Measurements from ENCODE around the gene KIF20B. TPM values are rescaled to one million over a fixed set of nuclear protein-coding genes. Genes with fewer than 3 reads are reported as not detected.
"Not testable (repeated sequence)": the region's sequence is repeated elsewhere in the genome, so short reads cannot be mapped to it uniquely, and the experiment has no call there.

The KIF20B gene
- total RNA-seq, 1 donor: 23.4 TPM

DNA sequence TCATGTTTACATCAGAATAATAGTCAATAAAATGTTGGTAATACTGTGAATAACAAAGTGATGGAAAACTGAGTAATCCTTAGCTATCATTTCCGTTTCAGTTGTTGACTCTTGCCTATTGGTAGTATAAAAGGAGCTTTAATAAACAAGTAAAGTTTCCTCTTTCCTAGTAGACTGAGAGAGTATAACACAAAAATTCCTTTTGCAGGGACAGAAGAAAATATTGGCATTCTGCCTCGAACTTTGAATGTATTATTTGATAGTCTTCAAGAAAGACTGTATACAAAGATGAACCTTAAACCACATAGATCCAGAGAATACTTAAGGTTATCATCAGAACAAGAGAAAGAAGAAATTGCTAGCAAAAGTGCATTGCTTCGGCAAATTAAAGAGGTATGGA, 9.4 kb downstream of the KIF20B start:
- no peaks in the 10 kb centered on the region for H3K27me3 ChIP-seq (ENCODE audit: insufficient read depth, low read length)
- H3K9me3 ChIP-seq (ENCODE audit: low read depth, low read length): no peaks in the 10 kb centered on the region
- H3K4me1 ChIP-seq (ENCODE audit: insufficient read depth, low read length): peaks cover 10% of the 10 kb centered on the region
- no peak overlapping the region for H3K4me3 ChIP-seq (ENCODE audit: low read length)

DNA sequence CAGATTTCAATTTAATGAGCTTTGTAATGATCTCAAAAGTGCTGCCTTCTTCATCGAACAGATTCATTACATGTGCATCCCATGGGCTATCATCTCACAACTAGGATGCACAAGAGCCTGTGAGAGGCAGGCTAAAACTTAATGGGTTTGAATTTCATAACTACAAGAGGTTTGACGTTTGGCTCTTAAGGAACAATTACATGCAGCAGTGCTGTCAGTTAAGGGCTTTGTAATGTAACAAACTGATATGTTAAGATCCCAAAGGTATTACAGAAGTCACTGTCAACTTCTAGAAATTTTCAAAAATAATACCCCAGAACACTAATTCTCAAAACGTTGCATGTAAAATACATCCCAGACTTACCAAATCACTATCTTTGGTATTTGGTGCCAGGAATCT, 33.2 kb downstream of the KIF20B start:
- Histone ChIP-seq H3K9me3 (ENCODE audit: low read depth, low read length) (no peaks in the 10 kb centered on the region), H3K4me3 (ENCODE audit: low read length) (no peak overlapping the region), H3K4me1 (ENCODE audit: insufficient read depth, low read length) (no peaks in the 10 kb centered on the region), H3K27me3 (ENCODE audit: insufficient read depth, low read length) (no peaks in the 10 kb centered on the region)

DNA sequence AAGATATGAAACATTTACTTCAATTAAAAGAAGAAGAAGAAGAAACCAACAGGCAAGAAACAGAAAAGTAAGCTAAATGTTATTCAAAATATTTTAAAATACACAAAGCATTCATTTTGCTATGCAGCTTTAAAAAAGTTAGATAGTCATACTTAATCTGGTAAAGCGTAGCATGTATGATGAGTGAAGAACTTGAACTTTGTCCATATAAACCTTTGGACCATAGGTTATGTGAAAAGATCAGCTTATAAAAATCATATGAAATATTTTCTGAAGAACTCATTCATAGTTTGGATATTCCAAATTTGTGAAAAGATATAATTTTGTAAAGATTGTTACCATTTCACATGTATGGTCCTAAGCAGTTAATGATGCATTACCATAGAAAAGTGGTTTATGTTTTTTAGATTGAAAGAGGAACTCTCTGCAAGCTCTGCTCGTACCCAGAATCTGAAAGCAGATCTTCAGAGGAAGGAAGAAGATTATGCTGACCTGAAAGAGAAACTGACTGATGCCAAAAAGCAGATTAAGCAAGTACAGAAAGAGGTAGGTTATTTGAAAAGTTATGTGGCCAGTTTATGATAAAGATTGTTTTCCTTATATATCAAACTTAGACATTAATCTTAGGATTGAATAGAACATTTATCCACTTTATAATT, 37.3 kb downstream of the KIF20B start:
- Histone ChIP-seq H3K27me3 (ENCODE audit: insufficient read depth, low read length) (no peaks in the 10 kb centered on the region), H3K4me1 (ENCODE audit: insufficient read depth, low read length) (no peaks in the 10 kb centered on the region), H3K4me3 (ENCODE audit: low read length) (no peak overlapping the region), H3K9me3 (ENCODE audit: low read depth, low read length) (no peaks in the 10 kb centered on the region)

DNA sequence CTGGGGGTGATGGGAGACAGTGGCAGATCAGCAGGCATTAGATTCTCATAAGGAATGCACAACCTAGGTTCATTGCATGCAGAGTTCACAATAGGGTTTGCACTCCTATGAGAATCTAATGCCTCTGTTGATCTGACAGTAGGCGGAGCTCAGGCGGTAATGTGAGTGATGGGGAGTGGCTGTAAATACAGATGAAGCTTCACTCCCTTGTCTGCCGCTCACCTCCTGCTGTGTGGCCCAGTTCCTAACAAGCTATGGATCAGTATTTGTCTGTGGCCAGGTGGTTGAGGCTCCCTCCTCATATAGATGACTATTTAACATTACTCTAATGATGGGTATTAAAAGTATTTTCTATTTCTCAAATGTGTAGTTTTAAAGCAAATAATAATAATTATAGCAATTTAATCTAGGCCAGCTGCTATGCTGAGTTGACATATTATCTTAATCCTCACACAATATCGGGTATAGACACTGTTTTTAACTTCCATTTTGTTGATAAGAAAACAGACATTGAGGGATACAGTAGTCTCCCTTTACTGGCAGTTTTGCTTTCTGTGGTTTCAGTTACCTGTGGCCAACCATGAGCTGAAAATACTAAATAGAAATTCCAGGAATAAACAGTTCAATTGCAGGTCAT, 39.9 kb downstream of the KIF20B start:
- no peaks in the 10 kb centered on the region for H3K27me3 ChIP-seq (ENCODE audit: insufficient read depth, low read length)
- H3K9me3 ChIP-seq (ENCODE audit: low read depth, low read length): no peaks in the 10 kb centered on the region
- H3K4me1 ChIP-seq (ENCODE audit: insufficient read depth, low read length): no peaks in the 10 kb centered on the region
- H3K4me3 ChIP-seq (ENCODE audit: low read length): no peak overlapping the region

DNA sequence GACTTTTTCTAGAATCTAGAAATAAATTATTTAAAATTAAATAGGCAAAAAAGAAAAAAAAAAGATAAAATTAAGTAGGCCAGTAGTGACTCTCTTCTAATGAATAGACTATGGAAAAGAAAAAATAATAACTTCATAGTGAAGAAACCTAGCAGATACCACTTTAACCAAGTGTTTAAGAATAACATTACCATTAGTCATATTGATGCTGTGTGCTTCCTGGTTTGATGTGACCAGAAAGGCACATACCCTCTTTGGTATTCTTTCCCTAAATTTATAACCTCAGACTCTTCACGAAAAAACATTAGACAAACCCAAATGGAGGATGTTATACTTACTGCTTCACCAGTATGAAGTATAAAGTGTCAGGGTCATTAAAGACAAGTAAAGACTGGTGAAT, 42.6 kb downstream of the KIF20B start:
- Histone ChIP-seq H3K27me3 (ENCODE audit: insufficient read depth, low read length) (no peaks in the 10 kb centered on the region), H3K4me3 (ENCODE audit: low read length) (no peak overlapping the region), H3K4me1 (ENCODE audit: insufficient read depth, low read length) (no peaks in the 10 kb centered on the region), H3K9me3 (ENCODE audit: low read depth, low read length) (no peaks in the 10 kb centered on the region)

DNA sequence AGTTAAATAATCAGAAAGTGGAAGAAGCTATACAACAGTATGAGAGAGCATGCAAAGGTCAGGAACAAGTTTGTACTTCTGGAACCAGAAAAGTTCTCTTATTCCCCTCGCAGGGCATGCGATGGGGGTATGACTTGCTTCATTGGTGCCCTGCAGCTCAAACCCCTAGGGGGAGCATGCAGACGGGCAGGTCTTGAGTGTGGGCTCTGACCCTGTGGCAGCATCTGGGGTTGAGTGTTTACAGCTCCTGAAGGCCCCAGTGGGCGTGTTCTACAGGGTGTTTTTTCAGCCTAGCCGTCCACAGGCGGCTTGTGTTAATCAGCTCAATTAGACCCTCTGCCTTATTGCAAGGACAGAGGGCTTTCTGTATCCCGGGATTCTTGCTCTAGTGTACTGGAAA, 44.5 kb downstream of the KIF20B start:
- Histone ChIP-seq H3K27me3 (ENCODE audit: insufficient read depth, low read length) (no peaks in the 10 kb centered on the region), H3K4me1 (ENCODE audit: insufficient read depth, low read length) (no peaks in the 10 kb centered on the region), H3K9me3 (ENCODE audit: low read depth, low read length) (no peaks in the 10 kb centered on the region), H3K4me3 (ENCODE audit: low read length) (no peak overlapping the region)

DNA sequence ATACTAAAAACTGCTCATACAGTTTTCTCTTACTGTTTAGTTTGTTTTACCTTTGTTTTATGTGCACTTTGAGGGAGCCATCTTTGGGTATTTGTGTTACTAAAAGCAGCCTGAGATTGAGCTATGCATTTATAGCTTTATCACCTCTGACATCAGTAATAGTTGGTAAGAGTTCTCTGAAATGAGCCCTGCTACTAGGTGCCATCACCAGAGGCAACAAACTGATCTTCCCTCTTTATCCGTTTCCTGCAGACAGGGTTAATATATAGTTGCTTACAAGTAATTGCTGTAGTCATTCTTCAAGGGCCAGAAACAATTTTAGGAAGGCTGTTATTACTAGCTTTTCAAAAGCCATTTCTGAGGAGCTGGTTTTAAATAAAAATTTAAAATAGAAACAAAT, 49.1 kb downstream of the KIF20B start:
- H3K9me3 ChIP-seq (ENCODE audit: low read depth, low read length): no peaks in the 10 kb centered on the region
- no peak overlapping the region for H3K4me3 ChIP-seq (ENCODE audit: low read length)
- no peaks in the 10 kb centered on the region for H3K27me3 ChIP-seq (ENCODE audit: insufficient read depth, low read length)
- no peaks in the 10 kb centered on the region for H3K4me1 ChIP-seq (ENCODE audit: insufficient read depth, low read length)

DNA sequence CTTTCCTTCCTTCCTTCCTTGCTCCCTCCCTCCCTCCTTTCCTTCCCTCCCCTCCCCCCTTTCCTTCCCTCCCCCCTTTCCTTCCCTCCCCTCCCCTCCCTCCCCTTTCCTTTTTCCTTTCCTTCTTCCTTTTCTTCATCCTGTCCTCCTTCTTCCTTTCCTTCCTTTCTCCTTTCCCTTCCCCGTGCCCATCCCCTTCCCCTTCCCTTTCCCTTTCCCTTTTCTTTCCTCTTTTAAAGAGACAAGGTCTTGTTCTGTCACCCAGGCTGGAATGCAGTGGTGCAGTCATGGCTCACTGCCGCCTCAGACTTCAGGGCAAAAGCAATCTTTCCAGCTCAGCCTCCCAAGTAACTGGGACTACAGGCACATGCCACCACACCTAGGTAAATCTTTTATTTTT, 54.0 kb downstream of the KIF20B start:
- Histone ChIP-seq H3K27me3 (ENCODE audit: insufficient read depth, low read length) (no peaks in the 10 kb centered on the region), H3K4me3 (ENCODE audit: low read length) (no peak overlapping the region), H3K9me3 (ENCODE audit: low read depth, low read length) (no peaks in the 10 kb centered on the region), H3K4me1 (ENCODE audit: insufficient read depth, low read length) (no peaks in the 10 kb centered on the region)

DNA sequence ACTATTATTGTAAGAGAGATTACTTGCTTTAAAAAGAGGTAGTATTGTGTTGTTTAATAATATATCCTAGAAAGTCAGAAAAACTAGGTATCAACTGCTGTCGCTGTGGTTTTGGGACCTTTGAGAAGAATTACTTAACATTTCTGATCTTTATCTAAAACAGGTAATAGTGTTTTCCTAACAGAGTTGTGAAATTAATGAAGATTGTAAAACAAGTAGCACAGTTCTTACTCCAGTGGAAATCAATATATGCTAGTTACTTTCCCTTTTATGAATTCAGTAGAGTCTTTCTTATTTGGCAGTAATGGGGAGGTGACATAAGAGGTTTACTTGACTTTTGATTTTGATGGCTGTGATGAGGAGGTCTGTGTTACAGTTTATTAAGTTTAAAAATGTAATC, 58.1 kb downstream of the KIF20B start:
- Histone ChIP-seq H3K9me3 (ENCODE audit: low read depth, low read length) (no peaks in the 10 kb centered on the region), H3K4me3 (ENCODE audit: low read length) (no peak overlapping the region), H3K4me1 (ENCODE audit: insufficient read depth, low read length) (no peaks in the 10 kb centered on the region), H3K27me3 (ENCODE audit: insufficient read depth, low read length) (no peaks in the 10 kb centered on the region)

DNA sequence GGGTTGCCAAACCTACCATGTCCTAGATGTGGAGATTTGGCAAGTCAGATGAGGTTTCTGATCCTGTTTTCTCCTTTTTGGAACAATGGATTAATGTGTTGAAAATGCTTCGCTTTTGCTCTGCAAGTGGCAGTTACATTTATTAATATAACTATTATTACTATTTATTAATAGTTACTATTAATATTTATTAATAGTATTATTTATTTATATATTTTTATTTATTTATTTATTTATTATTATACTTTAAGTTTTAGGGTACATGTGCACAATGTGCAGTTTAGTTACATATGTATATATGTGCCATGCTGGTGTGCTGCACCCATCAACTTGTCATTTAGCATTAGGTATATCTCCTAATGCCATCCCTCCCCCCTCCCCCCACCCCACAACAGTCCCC, 62.3 kb downstream of the KIF20B start:
- H3K4me1 ChIP-seq (ENCODE audit: insufficient read depth, low read length); H3K27me3 ChIP-seq (ENCODE audit: insufficient read depth, low read length); H3K4me3 ChIP-seq (ENCODE audit: low read length); H3K9me3 ChIP-seq (ENCODE audit: low read depth, low read length): not testable (repeated sequence)

DNA sequence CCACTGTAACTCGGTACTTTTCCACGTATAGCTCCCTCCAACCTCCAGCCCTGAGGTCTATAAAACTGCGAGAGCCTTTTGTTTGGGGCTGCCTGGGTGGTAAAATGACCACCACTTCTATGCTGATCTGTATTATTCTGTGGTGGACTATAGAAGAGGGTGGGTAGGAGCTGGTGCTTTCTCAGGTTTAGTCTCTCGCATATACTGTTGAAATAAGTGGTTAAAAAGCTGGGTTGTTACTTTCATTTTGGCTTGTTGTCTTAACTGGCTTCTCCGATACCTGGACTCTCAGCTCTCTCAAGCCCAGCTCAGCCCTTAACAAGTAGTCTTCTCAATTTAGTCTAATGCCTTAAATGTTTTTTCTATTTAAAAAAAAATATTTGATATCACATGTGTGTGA, 70.3 kb downstream of the KIF20B start:
- H3K9me3 ChIP-seq (ENCODE audit: low read depth, low read length): no peaks in the 10 kb centered on the region
- no peaks in the 10 kb centered on the region for H3K4me1 ChIP-seq (ENCODE audit: insufficient read depth, low read length)
- no peaks in the 10 kb centered on the region for H3K27me3 ChIP-seq (ENCODE audit: insufficient read depth, low read length)
- no peak overlapping the region for H3K4me3 ChIP-seq (ENCODE audit: low read length)

DNA sequence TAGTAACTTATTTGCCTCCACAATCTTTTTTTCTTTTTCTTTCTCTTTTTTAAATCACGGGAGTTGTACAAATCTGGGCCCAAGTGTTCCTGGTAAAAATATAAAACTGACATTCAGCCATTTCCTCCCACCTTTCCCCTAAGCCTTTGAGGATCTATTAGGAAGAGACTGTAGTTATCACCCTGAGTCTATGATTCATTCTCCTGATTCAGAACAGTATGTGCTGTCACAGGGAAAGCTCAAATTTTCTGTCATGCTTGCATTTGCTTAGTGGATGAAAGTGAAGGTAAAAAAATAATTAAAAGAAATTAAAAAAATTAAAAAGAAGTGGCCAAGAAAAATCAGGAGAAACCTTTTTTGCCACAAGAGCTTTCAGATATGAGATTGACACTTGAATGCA, 71.7 kb downstream of the KIF20B start:
- no peaks in the 10 kb centered on the region for H3K4me1 ChIP-seq (ENCODE audit: insufficient read depth, low read length)
- H3K4me3 ChIP-seq (ENCODE audit: low read length): no peak overlapping the region
- H3K27me3 ChIP-seq (ENCODE audit: insufficient read depth, low read length): no peaks in the 10 kb centered on the region
- no peaks in the 10 kb centered on the region for H3K9me3 ChIP-seq (ENCODE audit: low read depth, low read length)

DNA sequence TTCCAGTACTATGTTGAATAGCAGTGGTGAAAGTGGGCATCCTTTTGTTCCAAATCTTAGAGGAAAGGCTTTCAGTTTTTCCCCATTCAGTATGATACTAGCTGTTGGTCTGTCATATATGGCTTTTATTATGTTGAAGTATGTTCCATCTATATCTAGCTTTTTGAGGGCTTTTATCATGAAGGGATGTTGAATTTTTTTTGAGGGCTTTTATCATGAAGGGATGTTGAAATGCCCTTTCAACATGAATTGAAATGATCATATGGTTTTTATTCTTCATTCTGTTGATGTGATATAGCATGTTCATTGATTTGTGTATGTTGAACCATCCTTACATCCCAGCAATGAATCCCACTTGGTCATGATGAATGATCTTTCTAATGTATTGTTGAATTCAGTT, 75.3 kb downstream of the KIF20B start:
- Histone ChIP-seq H3K4me1 (ENCODE audit: insufficient read depth, low read length) (no peaks in the 10 kb centered on the region), H3K27me3 (ENCODE audit: insufficient read depth, low read length) (no peaks in the 10 kb centered on the region), H3K4me3 (ENCODE audit: low read length) (no peak overlapping the region), H3K9me3 (ENCODE audit: low read depth, low read length) (no peaks in the 10 kb centered on the region)

DNA sequence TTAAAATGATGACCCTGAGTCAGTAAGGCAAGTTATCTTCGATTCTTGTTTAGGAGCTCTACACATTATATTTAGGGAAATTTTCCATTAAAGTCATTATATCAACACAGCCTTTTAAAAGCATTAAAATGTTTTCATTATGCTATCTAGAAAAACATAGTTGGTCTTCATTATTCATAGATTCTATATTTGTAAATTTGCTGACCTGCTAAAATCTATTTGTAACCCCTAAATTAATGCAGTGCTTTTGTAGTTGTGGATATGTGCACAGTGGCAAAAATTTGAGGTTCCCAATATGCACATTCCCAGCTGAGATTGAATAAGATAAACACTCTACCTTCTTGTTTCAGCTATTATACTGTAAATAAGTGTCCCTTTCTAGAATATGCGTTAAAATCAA, 81.1 kb downstream of the KIF20B start:
- Histone ChIP-seq H3K4me3 (ENCODE audit: low read length) (no peak overlapping the region), H3K4me1 (ENCODE audit: insufficient read depth, low read length) (no peaks in the 10 kb centered on the region), H3K9me3 (ENCODE audit: low read depth, low read length) (no peaks in the 10 kb centered on the region), H3K27me3 (ENCODE audit: insufficient read depth, low read length) (no peaks in the 10 kb centered on the region)

DNA sequence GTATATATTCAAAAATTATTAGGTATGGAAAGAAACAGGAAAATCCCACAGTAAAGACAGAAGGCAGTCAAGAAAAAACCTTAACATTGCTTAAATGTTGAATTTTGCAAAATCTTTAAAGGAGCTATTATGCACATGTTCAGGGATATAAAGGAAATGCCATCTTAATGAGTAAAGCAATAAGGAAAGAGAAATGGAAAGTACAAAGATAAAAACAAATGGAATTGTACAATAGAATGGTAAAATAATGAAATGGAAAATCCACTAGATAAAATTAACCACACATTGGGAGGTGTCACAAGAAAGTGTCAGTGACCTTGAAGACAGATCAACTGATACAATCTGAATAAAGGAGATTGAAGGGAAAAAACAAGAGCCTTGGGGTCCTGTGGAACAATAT, 82.0 kb downstream of the KIF20B start:
- Histone ChIP-seq H3K27me3 (ENCODE audit: insufficient read depth, low read length) (no peaks in the 10 kb centered on the region), H3K4me3 (ENCODE audit: low read length) (no peak overlapping the region), H3K9me3 (ENCODE audit: low read depth, low read length) (no peaks in the 10 kb centered on the region), H3K4me1 (ENCODE audit: insufficient read depth, low read length) (no peaks in the 10 kb centered on the region)

DNA sequence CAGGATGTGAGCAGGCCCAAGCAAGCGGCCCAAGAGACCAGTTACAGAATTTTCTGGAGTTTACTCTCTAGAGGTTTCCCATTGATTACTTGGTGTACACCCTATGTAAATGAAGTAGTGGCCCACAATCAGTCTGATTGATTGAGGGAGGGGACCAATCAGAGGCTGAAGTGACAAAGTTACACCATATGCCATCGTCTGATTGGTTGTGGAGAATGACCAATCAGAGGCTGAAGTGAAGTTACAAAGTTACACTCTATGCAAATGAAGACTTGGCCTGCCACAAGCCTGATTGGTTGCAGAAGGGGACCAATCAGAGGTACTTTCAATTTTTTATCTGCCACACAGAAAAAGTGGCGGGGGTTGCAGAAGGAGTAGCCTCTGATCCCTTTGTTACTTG, 83.7 kb downstream of the KIF20B start:
- no peaks in the 10 kb centered on the region for H3K27me3 ChIP-seq (ENCODE audit: insufficient read depth, low read length)
- H3K9me3 ChIP-seq (ENCODE audit: low read depth, low read length): no peaks in the 10 kb centered on the region
- H3K4me3 ChIP-seq (ENCODE audit: low read length): no peak overlapping the region
- no peaks in the 10 kb centered on the region for H3K4me1 ChIP-seq (ENCODE audit: insufficient read depth, low read length)
